ENCODE results near the gene CPEB4.

DNA sequence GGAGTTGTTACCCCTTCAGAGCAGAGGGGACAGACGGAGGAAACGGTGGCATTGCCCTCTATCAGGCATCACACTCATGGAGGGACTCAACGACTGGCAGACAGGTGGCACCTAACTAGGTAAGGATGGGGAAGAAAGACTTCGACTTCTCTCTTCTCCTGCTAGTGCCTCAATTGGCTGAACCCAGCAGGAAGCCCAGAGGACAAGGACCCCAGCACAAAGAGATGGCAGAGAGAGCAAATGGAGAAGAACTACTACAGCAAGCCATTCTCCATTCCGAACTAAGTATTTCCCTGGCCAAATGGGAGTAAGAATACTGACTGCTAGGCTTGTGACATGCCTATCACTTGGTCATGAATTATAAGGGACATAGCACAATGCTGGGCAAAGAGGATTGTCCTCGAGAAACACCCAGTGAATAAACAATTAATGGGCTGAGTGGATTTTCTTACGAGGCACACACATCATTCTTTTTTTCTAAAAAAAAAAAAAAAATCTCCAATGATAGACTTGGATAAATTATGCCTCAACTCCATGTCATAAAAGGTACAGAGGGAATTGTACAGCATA lies 35.3 kb upstream of the CPEB4 start:
- TF ChIP-seq MTF1 (CRISPR knock-in tag; IDR thresholded peaks at IDR 0.05; ENCODE audit: borderline replicate concordance): no peak
- TF ChIP-seq ARID2 (IDR thresholded peaks at IDR 0.05): no peak
- TF ChIP-seq, protein P1, sequence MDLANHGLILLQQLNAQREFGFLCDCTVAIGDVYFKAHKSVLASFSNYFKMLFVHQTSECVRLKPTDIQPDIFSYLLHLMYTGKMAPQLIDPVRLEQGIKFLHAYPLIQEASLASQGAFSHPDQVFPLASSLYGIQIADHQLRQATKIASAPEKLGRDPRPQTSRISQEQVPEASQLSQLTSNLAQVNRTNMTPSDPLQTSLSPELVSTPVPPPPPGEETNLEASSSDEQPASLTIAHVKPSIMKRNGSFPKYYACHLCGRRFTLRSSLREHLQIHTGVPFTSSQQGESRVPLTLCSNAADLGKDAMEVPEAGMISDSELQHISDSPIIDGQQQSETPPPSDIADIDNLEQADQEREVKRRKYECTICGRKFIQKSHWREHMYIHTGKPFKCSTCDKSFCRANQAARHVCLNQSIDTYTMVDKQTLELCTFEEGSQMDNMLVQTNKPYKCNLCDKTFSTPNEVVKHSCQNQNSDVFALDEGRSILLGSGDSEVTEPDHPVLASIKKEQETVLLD (IDR thresholded peaks at IDR 0.05): no peak
- no peak for TF ChIP-seq EZH2 (IDR thresholded peaks at IDR 0.05; ENCODE audit: borderline replicate concordance, low read depth, low read length)
- TF ChIP-seq KAT7 (CRISPR knock-in tag; IDR thresholded peaks at IDR 0.05; ENCODE audit: borderline replicate concordance): no peak
